ENCODE results near the gene ARHGEF16.

Gene ARHGEF16

DNA sequence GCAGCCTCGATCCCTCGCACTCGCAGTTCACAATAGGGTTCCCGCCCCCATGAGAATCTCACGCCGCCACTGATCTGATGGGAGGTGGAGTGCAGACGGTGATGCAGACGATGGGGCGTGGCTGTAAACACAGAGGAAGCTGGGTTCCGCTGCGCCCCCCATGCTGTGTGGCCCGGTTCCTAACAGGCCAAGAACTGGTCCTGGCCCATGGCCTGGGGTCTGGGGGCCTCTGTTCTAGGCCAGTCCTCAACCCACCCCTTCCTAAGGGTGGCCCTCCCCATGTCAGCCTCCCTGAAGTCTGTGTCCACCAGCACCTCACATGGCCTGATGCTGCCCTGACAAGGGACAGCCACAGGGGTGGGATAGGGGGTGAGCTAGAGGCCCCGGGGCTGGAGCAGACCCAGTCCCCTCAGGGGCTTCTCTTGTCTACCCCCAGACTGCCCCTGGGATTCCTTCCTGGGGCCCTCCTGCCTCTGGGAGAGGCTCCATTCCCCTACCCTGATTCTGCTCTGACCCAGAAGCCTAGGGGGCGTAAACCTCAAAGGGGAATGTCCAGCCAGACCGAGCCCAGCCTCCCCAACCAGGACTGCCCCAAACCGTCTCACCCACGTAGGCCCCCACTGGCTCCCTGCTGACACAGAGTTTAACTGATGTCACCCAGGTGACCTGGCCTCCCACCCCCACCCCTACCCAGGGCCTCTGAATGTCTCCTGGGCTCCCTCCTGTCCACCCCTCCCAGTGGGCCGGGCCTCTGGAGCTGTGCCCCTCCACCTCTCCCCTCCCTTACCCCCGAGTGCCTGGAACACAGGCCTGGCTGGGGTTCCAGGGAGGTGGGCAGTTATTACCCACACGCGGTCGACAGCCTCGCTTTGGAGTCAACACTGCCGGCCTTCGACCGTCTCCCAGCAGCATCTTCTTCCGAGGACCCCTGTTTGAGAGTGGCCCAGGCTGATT lies 14.8 kb upstream of the ARHGEF16 start:
- no peak for DNase-seq

DNA sequence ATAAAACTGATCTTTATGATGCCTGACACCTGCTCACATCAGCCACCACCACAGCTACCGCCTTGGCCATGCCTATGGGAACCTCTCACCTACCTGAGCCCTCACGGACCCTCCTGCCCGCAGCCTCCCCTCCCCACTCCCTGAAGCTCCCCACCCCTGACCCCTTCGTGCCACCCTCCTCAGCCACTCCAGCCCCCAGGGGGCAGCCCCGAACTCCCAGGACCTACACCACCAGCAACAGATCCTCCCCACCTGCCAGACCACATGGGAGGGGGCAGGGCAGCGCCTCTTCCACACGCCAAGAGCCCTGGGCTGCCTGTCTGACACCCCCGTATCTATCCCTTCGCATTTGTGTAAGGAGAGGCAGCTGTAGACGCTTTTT lies 14.2 kb upstream of the ARHGEF16 start:
- no peak for DNase-seq

DNA sequence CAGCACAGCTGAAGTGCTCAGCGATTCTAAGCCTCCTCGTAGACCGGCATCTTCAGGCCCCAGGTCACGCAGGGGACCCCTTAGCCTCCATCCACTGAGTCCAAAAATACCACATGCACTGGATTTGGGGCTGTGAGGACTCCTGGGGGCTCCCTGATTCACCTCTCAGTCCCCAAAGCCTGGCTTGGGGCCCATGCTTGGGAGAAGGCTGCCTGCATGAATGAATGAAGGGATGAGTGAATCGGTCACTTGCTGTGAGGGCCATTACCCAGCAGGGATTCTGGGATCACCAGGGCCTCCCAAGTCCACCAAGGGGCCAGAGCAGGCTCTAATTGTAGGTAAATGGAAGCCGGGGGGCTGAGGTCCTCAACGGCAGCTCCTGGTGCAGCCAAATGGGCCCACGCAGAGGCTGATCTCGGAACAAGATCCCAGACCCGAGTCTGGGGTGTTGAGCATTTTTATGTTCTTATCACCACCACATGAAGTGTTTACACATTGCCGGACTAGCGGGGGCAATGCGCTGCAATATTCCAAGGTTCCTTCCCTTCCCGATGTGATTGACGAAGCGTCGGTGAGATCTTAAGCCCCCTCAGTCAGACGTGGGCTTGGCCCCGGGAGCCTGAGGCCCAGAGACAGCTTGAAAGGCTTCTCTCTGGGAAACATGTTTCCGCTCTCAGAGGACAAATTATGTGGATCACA lies 13.6 kb upstream of the ARHGEF16 start:
- DNase-seq: no peak

GRCh38 chr1:3441410-3441847 lies 13.0 kb upstream of the ARHGEF16 start:
- no peak for DNase-seq

GRCh38 chr1:3441880-3442279 lies 12.6 kb upstream of the ARHGEF16 start:
- no peak for DNase-seq

- no peak for DNase-seq
Measured at GRCh38 chr1:3442331-3442730, 12.1 kb upstream of the ARHGEF16 start.

DNA sequence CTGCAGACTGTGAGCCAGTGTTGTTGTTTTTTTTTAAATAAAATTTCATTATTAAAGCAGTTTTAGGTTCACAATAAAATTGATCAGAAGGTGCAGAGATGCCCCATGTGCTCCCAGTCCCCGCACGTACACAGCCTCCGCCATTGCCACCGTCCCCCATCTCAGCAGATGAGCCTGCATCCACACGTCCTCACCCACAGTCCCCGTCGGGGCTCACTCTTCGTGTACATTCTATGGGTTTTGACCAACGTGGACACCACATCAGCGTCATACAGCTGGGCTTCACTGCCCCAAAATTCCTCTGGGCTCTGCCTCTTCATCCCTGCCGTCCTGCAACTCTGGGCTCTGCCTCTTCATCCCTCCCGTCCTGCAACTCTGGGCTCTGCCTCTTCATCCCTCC lies 11.6 kb upstream of the ARHGEF16 start:
- no peak for DNase-seq

DNA sequence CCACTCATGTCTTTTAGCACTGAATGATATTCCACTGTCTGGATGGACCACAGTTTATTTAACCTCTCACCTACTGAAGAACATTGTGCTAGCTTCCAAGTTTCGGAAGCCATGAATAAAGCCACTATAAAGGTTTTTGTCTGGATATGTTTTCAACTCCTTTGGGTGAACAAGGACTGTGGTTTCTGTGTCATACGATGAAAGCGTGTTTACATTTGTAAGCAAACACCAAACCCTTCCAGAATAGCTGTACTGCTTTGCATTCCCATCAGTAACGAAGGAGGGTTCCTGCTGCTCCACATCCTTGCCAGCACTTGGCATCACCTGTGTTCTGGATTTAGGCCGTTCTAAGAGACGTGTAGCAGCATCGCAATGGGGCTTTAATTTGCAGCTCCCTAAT lies 10.7 kb upstream of the ARHGEF16 start:
- DNase-seq: no peak

DNA sequence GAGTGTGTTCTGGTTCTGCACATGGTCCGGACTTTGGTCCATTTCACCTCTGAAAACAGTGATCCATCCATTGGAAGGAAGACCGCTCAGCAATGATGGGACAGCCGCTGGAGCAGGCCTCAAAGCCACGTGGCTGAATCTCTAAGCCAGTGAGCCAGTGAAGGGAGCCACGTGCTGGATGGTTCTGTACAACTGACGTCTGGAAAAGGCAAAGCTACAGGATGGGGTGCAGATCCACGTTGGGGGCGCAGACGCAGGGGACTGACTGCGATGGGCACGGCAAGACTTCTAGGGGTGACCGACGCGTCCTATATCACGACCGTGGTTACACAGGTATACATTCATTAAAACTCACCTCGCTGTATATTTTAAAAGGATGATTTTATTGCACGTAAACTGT lies 10.2 kb upstream of the ARHGEF16 start:
- DNase-seq: no peak

- DNase-seq: no peak
Measured at GRCh38 chr1:3444736-3445135, 9.7 kb upstream of the ARHGEF16 start.

GRCh38 chr1:3450202-3450863 lies 4.1 kb upstream of the ARHGEF16 start:
- no peak for DNase-seq

DNA sequence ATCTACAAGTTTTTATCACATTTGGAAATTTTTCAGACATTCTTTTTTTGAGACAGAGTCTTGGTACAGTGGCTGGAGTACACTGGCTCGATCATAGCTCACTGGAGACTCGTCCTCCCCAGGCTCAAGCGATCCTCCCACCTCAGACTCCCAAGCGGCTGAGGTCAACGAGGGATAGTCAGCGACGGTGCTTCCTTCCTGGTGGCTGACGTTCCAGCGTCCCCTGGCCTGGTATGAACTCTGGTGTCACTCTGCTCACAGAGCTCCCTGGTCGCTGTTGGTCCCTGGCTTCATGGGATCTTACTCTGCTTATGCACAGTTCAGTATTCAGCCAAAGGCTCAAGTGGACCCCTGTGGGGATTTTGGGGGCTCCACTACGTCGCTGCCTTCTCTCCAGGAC lies 3.5 kb upstream of the ARHGEF16 start:
- no peak for DNase-seq

DNA sequence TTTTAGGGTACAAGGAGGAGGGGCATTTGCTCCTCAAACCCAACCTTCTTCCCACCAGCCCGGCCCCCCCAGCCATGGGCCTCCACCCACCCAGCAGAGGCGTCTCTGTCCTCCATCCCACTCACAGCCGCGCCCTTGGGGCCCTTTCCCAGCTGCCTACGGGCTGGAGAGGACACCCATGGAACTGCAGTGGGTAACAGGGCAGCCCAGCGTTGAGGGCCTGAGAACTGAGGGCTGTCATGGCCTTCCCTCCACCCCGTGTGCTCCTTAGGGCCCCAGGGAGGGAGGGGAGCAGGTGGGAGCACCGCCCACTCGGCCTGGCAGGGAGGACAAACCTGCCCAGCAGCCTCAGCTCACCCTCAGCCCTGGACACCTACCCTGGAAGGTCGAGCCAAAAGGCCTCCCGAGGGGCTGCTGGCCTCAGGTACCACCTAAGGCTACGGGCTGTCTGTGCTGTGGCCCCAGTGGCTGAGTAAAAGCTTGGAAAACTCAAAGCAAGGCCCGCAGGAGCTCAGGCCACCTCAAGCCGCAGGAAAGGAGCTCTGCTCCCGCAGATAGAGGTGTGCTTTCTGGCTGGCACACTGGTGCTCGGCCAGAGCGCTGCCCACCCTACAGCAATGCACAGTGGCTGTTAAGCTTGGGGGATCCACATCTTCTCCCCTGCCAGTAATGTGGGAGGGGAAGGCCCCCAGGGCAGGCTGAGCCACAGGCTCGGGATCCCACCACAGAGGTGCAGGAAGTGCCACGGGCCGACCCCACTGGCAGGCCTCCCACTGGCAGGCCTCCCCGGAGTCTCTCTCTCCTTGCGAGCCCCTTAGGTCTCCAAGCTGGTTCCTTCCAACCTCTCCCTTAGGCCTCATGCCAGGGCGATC lies 2.2 kb upstream of the ARHGEF16 start:
- DNase-seq: no peak

- DNase-seq: no peak
Measured at GRCh38 chr1:3452866-3453175, 1.6 kb upstream of the ARHGEF16 start.

- DNase-seq: peak in 1 of 2 experiments; percentile 3
Measured at GRCh38 chr1:3453203-3453761, 1.2 kb upstream of the ARHGEF16 start.

DNA sequence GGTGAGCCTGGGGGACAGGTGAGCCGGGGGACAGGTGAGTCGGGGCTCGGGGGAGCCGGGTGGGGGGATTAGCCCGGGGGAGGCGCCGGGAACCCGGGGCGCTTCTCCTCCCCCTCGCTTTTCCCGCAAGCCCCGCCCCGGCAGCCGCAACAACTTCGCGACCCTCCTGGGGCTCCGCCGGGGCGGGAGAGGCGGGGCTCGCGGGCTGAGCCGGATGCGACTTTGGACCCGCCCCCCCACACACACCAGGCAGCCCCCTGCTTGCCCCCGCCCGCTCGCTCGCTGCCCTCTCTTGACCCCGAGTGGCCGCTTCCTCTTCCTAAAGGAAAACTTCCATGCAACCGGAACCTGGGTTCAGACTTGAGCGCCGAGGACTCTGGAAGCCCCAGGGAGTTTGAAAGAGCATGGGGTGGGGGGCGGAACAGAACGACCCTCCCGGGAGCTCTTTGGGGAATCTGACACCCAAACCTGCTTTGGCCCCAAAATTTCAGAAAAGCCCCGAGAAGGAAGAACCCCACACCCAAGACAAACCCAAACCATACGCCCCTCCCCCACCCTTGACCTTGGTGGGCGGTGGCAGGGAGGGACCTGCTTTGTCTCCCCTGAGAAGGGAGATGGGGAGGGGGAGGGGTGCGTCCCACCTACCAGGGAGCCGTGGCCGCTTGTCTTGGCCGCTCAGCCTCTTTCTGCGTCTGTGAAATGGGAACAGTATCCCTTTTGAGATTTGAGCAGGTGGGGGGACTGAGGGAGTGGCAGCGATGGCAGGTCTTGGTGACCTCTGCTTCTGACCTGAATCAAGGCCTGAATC lies 550 bp downstream of the ARHGEF16 start:
- no peak for DNase-seq

- no peak for DNase-seq
Measured at GRCh38 chr1:3455670-3456448, 1.4 kb downstream of the ARHGEF16 start.

DNA sequence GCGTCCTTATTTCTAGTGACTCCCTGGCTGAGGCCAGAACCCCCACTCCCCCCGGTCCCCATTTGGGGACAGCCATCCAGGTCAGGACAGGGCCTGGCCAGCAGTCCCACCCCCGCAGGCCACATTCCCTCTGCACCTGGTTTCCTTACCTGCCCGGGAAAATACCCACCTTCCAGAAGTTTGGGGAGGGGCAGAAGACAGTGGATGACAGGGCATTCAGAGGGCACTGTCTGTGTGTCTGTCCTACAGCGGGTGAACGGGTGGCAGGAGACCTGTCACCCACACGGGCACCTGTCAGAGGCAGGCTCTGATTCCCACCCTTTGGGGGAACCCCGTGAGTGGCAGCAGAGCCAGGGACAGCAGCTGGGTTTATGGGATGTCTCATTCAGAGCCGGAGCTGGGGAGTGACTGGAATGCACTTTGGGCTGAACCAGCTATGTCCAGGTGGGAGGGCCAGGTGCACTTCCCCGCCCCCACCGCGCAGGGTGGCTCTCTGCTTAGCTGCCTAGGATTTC lies 2.0 kb downstream of the ARHGEF16 start:
- no peak for DNase-seq

GRCh38 chr1:3456964-3457909 lies 2.8 kb downstream of the ARHGEF16 start:
- DNase-seq: no peak

Measured in cerebellar nuclear complex (tissue), 1 donor.